GM23338 (cell line): Measurements from ENCODE around the gene MARCHF5. TPM values are rescaled to one million over a fixed set of nuclear protein-coding genes. Genes with fewer than 3 reads are reported as not detected.

ENCODE experiments used
- ATAC-seq: fragments of 200-7000 bp; cut with Tn5 transposase; 3 replicates; pipeline ENCODE4 v1.9.1; 2020
- DNase-seq: peaks from one replicate; pipeline ENCODE4 v3.0.0-alpha.2; 2015; ENCODE audit warnings: low spot score
- H2AFZ ChIP-seq: fragments of 200-600 bp; sonication (generic); 2 replicates; pipeline ENCODE4 v1.8.0; 2016; ENCODE audit warnings: antibody characterized with exemption, mild to moderate bottlenecking, moderate library complexity
- H3F3A ChIP-seq: fragments of 200-600 bp; sonication (generic); replicated peaks from 2 replicates; pipeline ENCODE4 v1.8.0; 2017; ENCODE audit warnings: antibody characterized with exemption, mixed run types, low read depth
- H3K27ac ChIP-seq: fragments of 200-600 bp; sonication (generic); 2 replicates; pipeline ENCODE4 v1.6.1; 2016; ENCODE audit warnings: low read depth
- H3K27me3 ChIP-seq: fragments of 200-600 bp; sonication (generic); 2 replicates; pipeline ENCODE4 v1.8.0; 2016; ENCODE audit warnings: mild to moderate bottlenecking, mixed run types, moderate library complexity; ENCODE audit not compliant: insufficient read depth
- H3K36me3 ChIP-seq: fragments of 200-600 bp; sonication (generic); 2 replicates; pipeline ENCODE4 v1.8.0; 2016; ENCODE audit warnings: mild to moderate bottlenecking; ENCODE audit not compliant: insufficient read depth
- H3K4me1 ChIP-seq: fragments of 200-600 bp; sonication (generic); 2 replicates; pipeline ENCODE4 v1.8.0; 2016; ENCODE audit warnings: mild to moderate bottlenecking, moderate library complexity; ENCODE audit not compliant: insufficient read depth
- H3K4me2 ChIP-seq: fragments of 200-600 bp; sonication (generic); 2 replicates; pipeline ENCODE4 v1.7.1; 2017; ENCODE audit warnings: mixed run types
- H3K4me3 ChIP-seq: fragments of 200-600 bp; sonication (generic); 2 replicates; pipeline ENCODE4 v1.6.1; 2016; ENCODE audit warnings: mixed run types
- H3K79me2 ChIP-seq: fragments of 200-600 bp; sonication (generic); replicated peaks from 2 replicates; pipeline ENCODE4 v1.8.0; 2017; ENCODE audit warnings: mild to moderate bottlenecking; ENCODE audit not compliant: insufficient read depth
- H3K9me2 ChIP-seq: fragments of 200-600 bp; sonication (generic); 2 replicates; pipeline ENCODE4 v1.8.0; 2017; ENCODE audit not compliant: insufficient read depth
- H4K20me1 ChIP-seq: fragments of 200-600 bp; sonication (generic); replicated peaks from 2 replicates; pipeline ENCODE4 v1.8.0; 2017; ENCODE audit warnings: mild to moderate bottlenecking; ENCODE audit not compliant: insufficient read depth
- H3K27ac Mint-ChIP-seq: 2 replicates; pipeline ENCODE4 v1.8.0; 2020; ENCODE audit warnings: inconsistent platforms, mild to moderate bottlenecking, moderate library complexity, mixed read lengths
- H3K27me3 Mint-ChIP-seq: 3 replicates; pipeline ENCODE4 v1.8.0; 2022; ENCODE audit warnings: low read depth, mild to moderate bottlenecking, moderate library complexity, mixed read lengths, inconsistent platforms; ENCODE audit not compliant: insufficient read depth, poor library complexity
- H3K36me3 Mint-ChIP-seq: 3 replicates; pipeline ENCODE4 v1.8.0; 2021; ENCODE audit warnings: low read depth, mild to moderate bottlenecking, inconsistent platforms, moderate library complexity, mixed read lengths
- H3K4me1 Mint-ChIP-seq: 3 replicates; pipeline ENCODE4 v1.8.0; 2020; ENCODE audit warnings: mild to moderate bottlenecking, inconsistent platforms, mixed read lengths
- H3K4me3 Mint-ChIP-seq: 3 replicates; pipeline ENCODE4 v1.8.0; 2021; ENCODE audit warnings: moderate library complexity, mild to moderate bottlenecking, inconsistent platforms, mixed read lengths
- H3K9me3 Mint-ChIP-seq: 3 replicates; pipeline ENCODE4 v1.8.0; 2020; ENCODE audit warnings: moderate library complexity, mild to moderate bottlenecking, inconsistent platforms, mixed read lengths
- CTCF ChIP-seq, 2 experiments: fragments of 200-600 bp in 1 of 2; sonication (generic) in 1 of 2; conservative IDR thresholded peaks; 2 replicates each; pipeline versions ENCODE4 v1.5.1 to v1.6.1; 2016 to 2017; ENCODE audit warnings: antibody characterized with exemption in 2 of 2, low read depth in 2 of 2, mild to moderate bottlenecking in 2 of 2, moderate library complexity in 1 of 2
- EZH2 ChIP-seq: fragments of 200-600 bp; sonication (generic); IDR thresholded peaks from one replicate; pipeline ENCODE4 v1.8.0; 2017; ENCODE audit warnings: antibody characterized with exemption, mild to moderate bottlenecking, low read depth; ENCODE audit not compliant: unreplicated experiment
- JUNB ChIP-seq: IDR thresholded peaks from one replicate; pipeline ENCODE4 v1.6.1; 2016; ENCODE audit warnings: antibody characterized with exemption; ENCODE audit not compliant: unreplicated experiment
- NANOG ChIP-seq: IDR thresholded peaks from 2 replicates; pipeline ENCODE4 v1.6.1; 2016; ENCODE audit warnings: antibody characterized with exemption, borderline replicate concordance
- POLR2AphosphoS5 ChIP-seq: IDR thresholded peaks from 2 replicates; pipeline ENCODE4 v1.6.1; 2016; ENCODE audit warnings: antibody characterized with exemption, low read depth
- ZNF114 ChIP-seq: fragments of 250-450 bp; sonication (Bioruptor Pico); IDR thresholded peaks from 2 replicates; pipeline ENCODE4 v1.5.0; 2020; ENCODE audit warnings: mild to moderate bottlenecking, moderate library complexity
- ZNF331 ChIP-seq: fragments of 250-450 bp; sonication (Bioruptor Pico); IDR thresholded peaks from 2 replicates; pipeline ENCODE4 v1.5.0; 2020; ENCODE audit warnings: low read depth, mild to moderate bottlenecking, moderate library complexity
- polyA plus RNA-seq: library from polyadenylated mRNA; unstranded; fragments of >200 nt; fragmentation: Nextera tagmentation; extraction: Ambion mirVana; gene quantifications from 2 replicates; pipeline ENCODE4 v1.2.1, GENCODE V29; 2016
- total RNA-seq: library from RNA; depleted of rRNA; stranded (reverse); fragments of >200 nt; shearing (Covaris generic); gene quantifications from 2 replicates; pipeline ENCODE4 v1.2.3, GENCODE V29; 2014
- TF ChIP-seq, protein P1 (sequence below): IDR thresholded peaks from one replicate; pipeline ENCODE4 v1.6.1; 2018; ENCODE audit warnings: antibody characterized with exemption; ENCODE audit not compliant: unreplicated experiment
- TF ChIP-seq, protein P2 (sequence below): IDR thresholded peaks from 2 replicates; pipeline ENCODE4 v1.6.1; 2016; ENCODE audit warnings: antibody characterized with exemption

MARCHF5 gene
- total and polyA plus RNA-seq, 2 experiments from 2014 or later: 12.9 to 14.2 TPM

GRCh38 chr10:92290837-92291615, at the start of gene MARCHF5, which contains the start of gene CPEB3 (continued):
- no peak for TF ChIP-seq ZNF331 (CRISPR knock-in tag)

GRCh38 chr10:92241501-92241900, 49.5 kb upstream of the MARCHF5 start:
- Mint-ChIP-seq H3K27ac (no peak overlapping the region), H3K4me1 (peaks cover 26% of the 10 kb centered on the region), H3K9me3 (no peaks in the 10 kb centered on the region), H3K27me3 (peaks cover 35% of the 10 kb centered on the region), H3K4me3 (peak overlapping the region; percentile 82), H3K36me3 (no peaks in the 10 kb centered on the region; the same call in 2 of the 3 replicates)
- Histone ChIP-seq H3K27ac (no peak overlapping the region), H3K4me3 (peak overlapping the region; percentile 52), H3K79me2 (no peaks in the 10 kb centered on the region), H3K4me2 (peak overlapping the region; percentile 81), H4K20me1 (peaks cover 6% of the 10 kb centered on the region; the same call in 1 of the 2 replicates), H3K36me3 (no peaks in the 10 kb centered on the region), H3F3A (peaks cover 6% of the 10 kb centered on the region), H3K4me1 (peaks cover 23% of the 10 kb centered on the region), H3K9me2 (no peaks in the 10 kb centered on the region), H2AFZ (no peak overlapping the region), H3K27me3 (peaks cover 61% of the 10 kb centered on the region)
- TF ChIP-seq EZH2: no peak
- no peak for TF ChIP-seq ZNF114 (CRISPR knock-in tag)
- TF ChIP-seq, protein P1, sequence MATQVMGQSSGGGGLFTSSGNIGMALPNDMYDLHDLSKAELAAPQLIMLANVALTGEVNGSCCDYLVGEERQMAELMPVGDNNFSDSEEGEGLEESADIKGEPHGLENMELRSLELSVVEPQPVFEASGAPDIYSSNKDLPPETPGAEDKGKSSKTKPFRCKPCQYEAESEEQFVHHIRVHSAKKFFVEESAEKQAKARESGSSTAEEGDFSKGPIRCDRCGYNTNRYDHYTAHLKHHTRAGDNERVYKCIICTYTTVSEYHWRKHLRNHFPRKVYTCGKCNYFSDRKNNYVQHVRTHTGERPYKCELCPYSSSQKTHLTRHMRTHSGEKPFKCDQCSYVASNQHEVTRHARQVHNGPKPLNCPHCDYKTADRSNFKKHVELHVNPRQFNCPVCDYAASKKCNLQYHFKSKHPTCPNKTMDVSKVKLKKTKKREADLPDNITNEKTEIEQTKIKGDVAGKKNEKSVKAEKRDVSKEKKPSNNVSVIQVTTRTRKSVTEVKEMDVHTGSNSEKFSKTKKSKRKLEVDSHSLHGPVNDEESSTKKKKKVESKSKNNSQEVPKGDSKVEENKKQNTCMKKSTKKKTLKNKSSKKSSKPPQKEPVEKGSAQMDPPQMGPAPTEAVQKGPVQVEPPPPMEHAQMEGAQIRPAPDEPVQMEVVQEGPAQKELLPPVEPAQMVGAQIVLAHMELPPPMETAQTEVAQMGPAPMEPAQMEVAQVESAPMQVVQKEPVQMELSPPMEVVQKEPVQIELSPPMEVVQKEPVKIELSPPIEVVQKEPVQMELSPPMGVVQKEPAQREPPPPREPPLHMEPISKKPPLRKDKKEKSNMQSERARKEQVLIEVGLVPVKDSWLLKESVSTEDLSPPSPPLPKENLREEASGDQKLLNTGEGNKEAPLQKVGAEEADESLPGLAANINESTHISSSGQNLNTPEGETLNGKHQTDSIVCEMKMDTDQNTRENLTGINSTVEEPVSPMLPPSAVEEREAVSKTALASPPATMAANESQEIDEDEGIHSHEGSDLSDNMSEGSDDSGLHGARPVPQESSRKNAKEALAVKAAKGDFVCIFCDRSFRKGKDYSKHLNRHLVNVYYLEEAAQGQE: no peak
- no peak for TF ChIP-seq CTCF (conservative IDR thresholded peaks at IDR 0.05; ENCODE audit: low read depth in 2 of 2)
- TF ChIP-seq, protein P2, sequence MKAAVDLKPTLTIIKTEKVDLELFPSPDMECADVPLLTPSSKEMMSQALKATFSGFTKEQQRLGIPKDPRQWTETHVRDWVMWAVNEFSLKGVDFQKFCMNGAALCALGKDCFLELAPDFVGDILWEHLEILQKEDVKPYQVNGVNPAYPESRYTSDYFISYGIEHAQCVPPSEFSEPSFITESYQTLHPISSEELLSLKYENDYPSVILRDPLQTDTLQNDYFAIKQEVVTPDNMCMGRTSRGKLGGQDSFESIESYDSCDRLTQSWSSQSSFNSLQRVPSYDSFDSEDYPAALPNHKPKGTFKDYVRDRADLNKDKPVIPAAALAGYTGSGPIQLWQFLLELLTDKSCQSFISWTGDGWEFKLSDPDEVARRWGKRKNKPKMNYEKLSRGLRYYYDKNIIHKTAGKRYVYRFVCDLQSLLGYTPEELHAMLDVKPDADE: no peak
- no peak for TF ChIP-seq JUNB
- no peak for TF ChIP-seq ZNF331 (CRISPR knock-in tag)
- TF ChIP-seq POLR2AphosphoS5: no peak
- no peak for TF ChIP-seq NANOG
- DNase-seq (no peak), ATAC-seq (no peak)
